ENCODE results near the gene FOSL1. TPM values are rescaled to one million over a fixed set of nuclear protein-coding genes. Genes with fewer than 3 reads are reported as not detected.

Gene FOSL1
- total and polyA plus RNA-seq, 2 of the 13 experiments (the other 11 are each of a cell fraction or from before 2014, with no cell fraction given): 4.0 to 4.1 TPM

DNA sequence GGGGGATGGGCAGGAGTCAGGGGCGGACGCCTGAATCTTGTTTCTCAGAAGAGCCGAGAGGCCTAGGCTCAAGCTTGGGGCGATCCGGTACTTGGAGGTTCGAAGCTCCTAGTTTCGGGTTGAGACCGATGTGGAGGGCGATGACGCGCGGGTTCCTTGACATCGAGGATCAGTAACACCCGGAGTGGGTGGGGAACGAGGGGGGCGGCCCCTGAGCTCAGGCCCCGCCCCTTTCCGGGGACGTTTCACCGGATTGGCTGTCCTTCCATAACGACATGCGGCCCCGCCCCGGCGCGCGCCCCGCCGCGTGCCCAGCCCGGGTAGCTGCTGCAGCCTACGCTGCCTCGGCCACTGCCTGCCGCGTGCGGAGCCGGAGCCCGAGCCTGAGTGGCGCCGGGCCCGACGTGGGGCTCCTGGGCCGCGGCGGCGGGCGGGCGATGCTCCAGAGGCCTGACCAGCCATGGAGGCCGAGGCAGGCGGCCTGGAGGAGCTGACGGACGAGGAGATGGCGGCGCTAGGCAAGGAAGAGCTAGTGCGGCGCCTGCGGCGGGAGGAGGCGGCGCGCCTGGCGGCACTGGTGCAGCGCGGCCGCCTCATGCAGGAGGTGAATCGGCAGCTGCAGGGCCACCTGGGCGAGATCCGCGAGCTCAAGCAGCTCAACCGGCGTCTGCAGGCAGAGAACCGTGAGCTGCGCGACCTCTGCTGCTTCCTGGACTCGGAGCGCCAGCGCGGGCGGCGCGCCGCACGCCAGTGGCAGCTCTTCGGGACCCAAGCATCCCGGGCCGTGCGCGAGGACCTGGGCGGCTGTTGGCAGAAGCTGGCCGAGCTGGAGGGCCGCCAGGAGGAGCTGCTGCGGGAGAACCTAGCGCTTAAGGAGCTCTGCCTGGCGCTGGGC is 9.6 kb downstream of the FOSL1 start, which contains the start of gene CCDC85B (continued):
- TF ChIP-seq ZSCAN25 (CRISPR knock-in tag; IDR thresholded peaks at IDR 0.05) (no peak), ISL2 (CRISPR knock-in tag; IDR thresholded peaks at IDR 0.05) (no peak)

DNA sequence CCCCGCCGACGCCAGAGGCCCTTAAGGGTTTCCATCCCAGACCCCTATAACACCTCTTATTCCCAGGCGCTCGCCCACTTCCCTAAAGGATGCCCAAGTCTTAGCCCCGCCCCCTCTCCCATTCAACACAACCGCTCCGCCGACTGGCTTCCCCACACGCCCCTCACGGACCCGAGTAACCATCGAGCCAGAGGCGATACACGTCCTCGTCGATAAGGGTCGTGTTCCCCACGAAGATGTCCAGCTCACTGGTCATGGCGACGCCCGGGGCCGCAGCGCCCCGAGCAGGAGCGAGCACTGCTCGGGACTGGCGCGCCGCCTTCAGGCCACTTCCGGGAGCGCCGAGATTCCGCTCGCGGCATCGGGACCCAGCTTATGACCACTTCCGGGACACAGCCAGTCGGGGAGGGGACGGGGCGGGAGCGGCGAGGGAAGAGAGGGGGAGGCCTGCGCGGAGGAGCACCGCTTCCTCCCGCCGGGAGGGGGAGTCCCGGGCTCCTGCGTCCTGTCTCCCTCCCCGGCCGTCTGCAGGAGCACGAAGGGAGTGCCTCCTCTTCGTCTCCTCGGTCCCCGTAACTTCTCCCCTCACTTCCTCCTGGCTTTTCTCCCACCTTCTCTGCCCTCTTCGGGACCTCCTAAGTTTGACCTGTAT is 11.9 kb downstream of the FOSL1 start, which contains the start of gene FIBP:
Gene FIBP (minus strand): TSS at position 309 of the 652 bp plus-strand sequence. CDS start 53 bp downstream, at position 256.
- in situ Hi-C loops (cut with HindIII; ENCODE audit: extremely low pct_ligation_motif_present, low pct_unique_long_range_greater_than_20kb): no loop called here
- H3K79me2 ChIP-seq (ENCODE audit: insufficient read depth, low read length): peaks cover 5% of the 10 kb centered on the region
- peak within 1 kb of the TSS; percentile 74 to 91 (median 87) for H3K4me3 ChIP-seq (replicated peaks in 1 of 3; ENCODE audit: insufficient read depth in 1 of 3, low read depth in 2 of 3, low read length in 3 of 3)
- H3K9me3 ChIP-seq (ENCODE audit: low read length): no peaks in the 10 kb centered on the region
- ATAC-seq (peak; percentile 74), FAIRE-seq (peak; percentile 70), DNase-seq (ENCODE audit: low spot score) (peak; percentile 90)
- H3K27ac ChIP-seq (ENCODE audit: extremely low read length, insufficient read depth, low read length): peak within 1 kb of the TSS; percentile 58
- WGBS (ENCODE audit: low lambda C conversion rate): 1% methylated on average over 18 of the region's 57 CpGs
- ChIA-PET POLR2A (interaction anchor here (0.6 to 7.6 kb wide), 31 partner anchors 8 to 249 kb away, joined by 3 to 95 read pairs (median 5); partner anchors contain the start of genes BANF1, C11orf68, CFL1 and EFEMP2), CTCF (ENCODE audit: low intra/inter-chr PET ratio, low total read pairs) (interaction anchor here (1.1 to 6.9 kb wide), 5 partner anchors 11 to 143 kb away, joined by 3 to 63 read pairs (median 4); no protein-coding TSS in a partner anchor)
- intact Hi-C loops (cut with micrococcal nuclease; ENCODE audit: unreplicated experiment): loop anchor here (1.0 to 5.0 kb wide), 4 partner anchors 29 to 101 kb away; partner anchors contain the start of genes CFL1 and SART1
- no peaks in the 10 kb centered on the region; a peak in 1 of 5 replicates for H3K27me3 ChIP-seq (ENCODE audit: control insufficient read depth in 1 of 2, insufficient read depth in 2 of 2, low read length in 2 of 2)
- peaks cover 4 to 16% of the 10 kb centered on the region in 2 experiments; a peak in 4 of 5 replicates for H3K36me3 ChIP-seq (replicated peaks in 1 of 2; ENCODE audit: control insufficient read depth in 1 of 2, insufficient read depth in 2 of 2, low read length in 2 of 2)
- H3K4me1 ChIP-seq (ENCODE audit: insufficient read depth, low read length): peaks cover 72% of the 10 kb centered on the region
- no peaks in the 10 kb centered on the region for H4K20me1 ChIP-seq (ENCODE audit: insufficient read depth, low read length)
- peak within 1 kb of the TSS; percentile 99 for H3K4me2 ChIP-seq (ENCODE audit: low read depth, low read length)
- peak within 1 kb of the TSS; percentile 85 for H2AFZ ChIP-seq (ENCODE audit: low read length)
- no TSS peak for BruUV-seq (replicated peaks)
- peak within 1 kb of the TSS; percentile 70 for H3K9ac ChIP-seq (ENCODE audit: insufficient read depth, low read depth, low read length)
- TF ChIP-seq NR2F2 (IDR thresholded peaks at IDR 0.05; ENCODE audit: borderline replicate concordance, low read depth): no peak
- no peak for TF ChIP-seq TSC22D2 (CRISPR knock-in tag; IDR thresholded peaks at IDR 0.05; ENCODE audit: borderline replicate concordance)
- TF ChIP-seq ZNF430 (CRISPR knock-in tag; IDR thresholded peaks at IDR 0.05): peak; percentile 79
- no peak for TF ChIP-seq RORA (CRISPR knock-in tag; IDR thresholded peaks at IDR 0.05)
- TF ChIP-seq, protein P1, sequence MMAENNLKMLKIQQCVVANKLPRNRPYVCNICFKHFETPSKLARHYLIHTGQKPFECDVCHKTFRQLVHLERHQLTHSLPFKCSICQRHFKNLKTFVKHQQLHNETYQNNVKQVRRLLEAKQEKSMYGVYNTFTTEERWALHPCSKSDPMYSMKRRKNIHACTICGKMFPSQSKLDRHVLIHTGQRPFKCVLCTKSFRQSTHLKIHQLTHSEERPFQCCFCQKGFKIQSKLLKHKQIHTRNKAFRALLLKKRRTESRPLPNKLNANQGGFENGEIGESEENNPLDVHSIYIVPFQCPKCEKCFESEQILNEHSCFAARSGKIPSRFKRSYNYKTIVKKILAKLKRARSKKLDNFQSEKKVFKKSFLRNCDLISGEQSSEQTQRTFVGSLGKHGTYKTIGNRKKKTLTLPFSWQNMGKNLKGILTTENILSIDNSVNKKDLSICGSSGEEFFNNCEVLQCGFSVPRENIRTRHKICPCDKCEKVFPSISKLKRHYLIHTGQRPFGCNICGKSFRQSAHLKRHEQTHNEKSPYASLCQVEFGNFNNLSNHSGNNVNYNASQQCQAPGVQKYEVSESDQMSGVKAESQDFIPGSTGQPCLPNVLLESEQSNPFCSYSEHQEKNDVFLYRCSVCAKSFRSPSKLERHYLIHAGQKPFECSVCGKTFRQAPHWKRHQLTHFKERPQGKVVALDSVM (CRISPR knock-in tag; IDR thresholded peaks at IDR 0.05): 0 out of 2 replicates have a peak, but pooled peaks have one; percentile 33
- peak; percentile 91 for TF ChIP-seq HDAC1 (CRISPR knock-in tag; IDR thresholded peaks at IDR 0.05)
- TF ChIP-seq, protein P2, sequence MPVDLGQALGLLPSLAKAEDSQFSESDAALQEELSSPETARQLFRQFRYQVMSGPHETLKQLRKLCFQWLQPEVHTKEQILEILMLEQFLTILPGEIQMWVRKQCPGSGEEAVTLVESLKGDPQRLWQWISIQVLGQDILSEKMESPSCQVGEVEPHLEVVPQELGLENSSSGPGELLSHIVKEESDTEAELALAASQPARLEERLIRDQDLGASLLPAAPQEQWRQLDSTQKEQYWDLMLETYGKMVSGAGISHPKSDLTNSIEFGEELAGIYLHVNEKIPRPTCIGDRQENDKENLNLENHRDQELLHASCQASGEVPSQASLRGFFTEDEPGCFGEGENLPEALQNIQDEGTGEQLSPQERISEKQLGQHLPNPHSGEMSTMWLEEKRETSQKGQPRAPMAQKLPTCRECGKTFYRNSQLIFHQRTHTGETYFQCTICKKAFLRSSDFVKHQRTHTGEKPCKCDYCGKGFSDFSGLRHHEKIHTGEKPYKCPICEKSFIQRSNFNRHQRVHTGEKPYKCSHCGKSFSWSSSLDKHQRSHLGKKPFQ (CRISPR knock-in tag; IDR thresholded peaks at IDR 0.05; ENCODE audit: insufficient replicate concordance): peak; percentile 22
- TF ChIP-seq RBM22 (optimal IDR thresholded peaks at IDR 0.05; ENCODE audit: low read length): no peak
- TF ChIP-seq SOX13 (IDR thresholded peaks at IDR 0.05): no peak; the same call in 1 of the 2 replicates
- no peak; a peak in 2 of 4 replicates for TF ChIP-seq SOX13 (CRISPR knock-in tag; conservative IDR thresholded peaks at IDR 0.05 in 1 of 2, IDR thresholded peaks at IDR 0.05 in 1 of 2)
- TF ChIP-seq, protein P3, sequence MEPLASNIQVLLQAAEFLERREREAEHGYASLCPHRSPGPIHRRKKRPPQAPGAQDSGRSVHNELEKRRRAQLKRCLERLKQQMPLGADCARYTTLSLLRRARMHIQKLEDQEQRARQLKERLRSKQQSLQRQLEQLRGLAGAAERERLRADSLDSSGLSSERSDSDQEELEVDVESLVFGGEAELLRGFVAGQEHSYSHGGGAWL (CRISPR knock-in tag; IDR thresholded peaks at IDR 0.05): peak; percentile 77
